GM23338 (cell line): Measurements from ENCODE around the gene FHIT. TPM values are rescaled to one million over a fixed set of nuclear protein-coding genes. Genes with fewer than 3 reads are reported as not detected.
A peak's percentile ranks its signal among the peaks of the same experiment; 100 is the strongest.

Experiments used
- ATAC-seq: fragments of 200-7000 bp; cut with Tn5 transposase; 3 replicates; pipeline ENCODE4 v1.9.1; 2020
- DNase-seq: peaks from one replicate; pipeline ENCODE4 v3.0.0-alpha.2; 2015; ENCODE audit warnings: low spot score
- H2AFZ ChIP-seq: fragments of 200-600 bp; sonication (generic); 2 replicates; pipeline ENCODE4 v1.8.0; 2016; ENCODE audit warnings: antibody characterized with exemption, mild to moderate bottlenecking, moderate library complexity
- H3F3A ChIP-seq: fragments of 200-600 bp; sonication (generic); replicated peaks from 2 replicates; pipeline ENCODE4 v1.8.0; 2017; ENCODE audit warnings: antibody characterized with exemption, mixed run types, low read depth
- H3K27ac ChIP-seq: fragments of 200-600 bp; sonication (generic); 2 replicates; pipeline ENCODE4 v1.6.1; 2016; ENCODE audit warnings: low read depth
- H3K27me3 ChIP-seq: fragments of 200-600 bp; sonication (generic); 2 replicates; pipeline ENCODE4 v1.8.0; 2016; ENCODE audit warnings: mild to moderate bottlenecking, mixed run types, moderate library complexity; ENCODE audit not compliant: insufficient read depth
- H3K36me3 ChIP-seq: fragments of 200-600 bp; sonication (generic); 2 replicates; pipeline ENCODE4 v1.8.0; 2016; ENCODE audit warnings: mild to moderate bottlenecking; ENCODE audit not compliant: insufficient read depth
- H3K4me1 ChIP-seq: fragments of 200-600 bp; sonication (generic); 2 replicates; pipeline ENCODE4 v1.8.0; 2016; ENCODE audit warnings: mild to moderate bottlenecking, moderate library complexity; ENCODE audit not compliant: insufficient read depth
- H3K4me2 ChIP-seq: fragments of 200-600 bp; sonication (generic); 2 replicates; pipeline ENCODE4 v1.7.1; 2017; ENCODE audit warnings: mixed run types
- H3K4me3 ChIP-seq: fragments of 200-600 bp; sonication (generic); 2 replicates; pipeline ENCODE4 v1.6.1; 2016; ENCODE audit warnings: mixed run types
- H3K79me2 ChIP-seq: fragments of 200-600 bp; sonication (generic); replicated peaks from 2 replicates; pipeline ENCODE4 v1.8.0; 2017; ENCODE audit warnings: mild to moderate bottlenecking; ENCODE audit not compliant: insufficient read depth
- H3K9me2 ChIP-seq: fragments of 200-600 bp; sonication (generic); 2 replicates; pipeline ENCODE4 v1.8.0; 2017; ENCODE audit not compliant: insufficient read depth
- H4K20me1 ChIP-seq: fragments of 200-600 bp; sonication (generic); replicated peaks from 2 replicates; pipeline ENCODE4 v1.8.0; 2017; ENCODE audit warnings: mild to moderate bottlenecking; ENCODE audit not compliant: insufficient read depth
- H3K27ac Mint-ChIP-seq: 2 replicates; pipeline ENCODE4 v1.8.0; 2020; ENCODE audit warnings: inconsistent platforms, mild to moderate bottlenecking, moderate library complexity, mixed read lengths
- H3K27me3 Mint-ChIP-seq: 3 replicates; pipeline ENCODE4 v1.8.0; 2022; ENCODE audit warnings: low read depth, mild to moderate bottlenecking, moderate library complexity, mixed read lengths, inconsistent platforms; ENCODE audit not compliant: insufficient read depth, poor library complexity
- H3K36me3 Mint-ChIP-seq: 3 replicates; pipeline ENCODE4 v1.8.0; 2021; ENCODE audit warnings: low read depth, mild to moderate bottlenecking, inconsistent platforms, moderate library complexity, mixed read lengths
- H3K4me1 Mint-ChIP-seq: 3 replicates; pipeline ENCODE4 v1.8.0; 2020; ENCODE audit warnings: mild to moderate bottlenecking, inconsistent platforms, mixed read lengths
- H3K4me3 Mint-ChIP-seq: 3 replicates; pipeline ENCODE4 v1.8.0; 2021; ENCODE audit warnings: moderate library complexity, mild to moderate bottlenecking, inconsistent platforms, mixed read lengths
- H3K9me3 Mint-ChIP-seq: 3 replicates; pipeline ENCODE4 v1.8.0; 2020; ENCODE audit warnings: moderate library complexity, mild to moderate bottlenecking, inconsistent platforms, mixed read lengths
- JUNB ChIP-seq: IDR thresholded peaks from one replicate; pipeline ENCODE4 v1.6.1; 2016; ENCODE audit warnings: antibody characterized with exemption; ENCODE audit not compliant: unreplicated experiment
- ZNF114 ChIP-seq: fragments of 250-450 bp; sonication (Bioruptor Pico); IDR thresholded peaks from 2 replicates; pipeline ENCODE4 v1.5.0; 2020; ENCODE audit warnings: mild to moderate bottlenecking, moderate library complexity
- ZNF331 ChIP-seq: fragments of 250-450 bp; sonication (Bioruptor Pico); IDR thresholded peaks from 2 replicates; pipeline ENCODE4 v1.5.0; 2020; ENCODE audit warnings: low read depth, mild to moderate bottlenecking, moderate library complexity
- polyA plus RNA-seq: library from polyadenylated mRNA; unstranded; fragments of >200 nt; fragmentation: Nextera tagmentation; extraction: Ambion mirVana; gene quantifications from 2 replicates; pipeline ENCODE4 v1.2.1, GENCODE V29; 2016
- total RNA-seq: library from RNA; depleted of rRNA; stranded (reverse); fragments of >200 nt; shearing (Covaris generic); gene quantifications from 2 replicates; pipeline ENCODE4 v1.2.3, GENCODE V29; 2014
- TF ChIP-seq, protein P1 (sequence below): fragments of 250-450 bp; sonication (Bioruptor Pico); IDR thresholded peaks from 2 replicates; pipeline ENCODE4 v1.5.0; 2020; ENCODE audit warnings: mild to moderate bottlenecking, moderate library complexity
- TF ChIP-seq, protein P2 (sequence below): IDR thresholded peaks from one replicate; pipeline ENCODE4 v1.6.1; 2018; ENCODE audit warnings: antibody characterized with exemption; ENCODE audit not compliant: unreplicated experiment

The FHIT gene
- total and polyA plus RNA-seq, 2 experiments from 2014 or later = 3.0 to 8.3 TPM

DNA sequence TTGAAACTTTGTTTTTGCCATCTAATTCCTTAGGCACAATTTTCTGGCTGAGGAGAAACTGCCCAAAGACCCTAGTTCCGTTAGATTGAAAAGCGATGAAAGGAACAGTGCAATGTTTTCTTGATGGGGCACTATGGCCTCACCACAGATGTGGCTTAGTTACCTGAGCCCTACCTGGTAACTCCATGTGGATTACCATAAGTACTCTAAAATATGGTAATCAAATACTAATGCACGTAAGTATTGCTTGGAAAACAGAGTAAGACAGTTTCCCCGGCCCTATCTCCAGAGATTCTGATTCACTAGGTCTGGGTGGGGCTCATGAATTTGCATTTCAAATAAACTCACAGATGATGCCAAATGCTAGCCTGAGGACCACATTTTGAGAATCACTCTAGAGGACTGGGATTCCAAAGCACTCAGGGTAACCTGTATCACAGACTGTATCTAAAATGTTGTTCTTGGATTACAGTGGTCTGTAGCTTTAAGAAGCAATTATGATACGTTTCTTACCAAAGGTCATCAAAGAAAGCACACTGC is 806.3 kb downstream of the FHIT start:
- H4K20me1 ChIP-seq = no peaks in the 10 kb centered on the region
- no peak overlapping the region for H3K4me3 ChIP-seq
- H3K36me3 Mint-ChIP-seq = no peaks in the 10 kb centered on the region; the same call in 2 of the 3 replicates
- no peaks in the 10 kb centered on the region for H3K79me2 ChIP-seq
- H3K27ac ChIP-seq = no peak overlapping the region
- no peak overlapping the region for H2AFZ ChIP-seq
- H3F3A ChIP-seq = no peaks in the 10 kb centered on the region
- no peaks in the 10 kb centered on the region for H3K4me1 ChIP-seq
- H3K36me3 ChIP-seq = no peaks in the 10 kb centered on the region
- no peaks in the 10 kb centered on the region for H3K27me3 ChIP-seq
- no peaks in the 10 kb centered on the region for H3K27me3 Mint-ChIP-seq
- no peak overlapping the region for H3K4me3 Mint-ChIP-seq
- TF ChIP-seq ZNF331 (CRISPR knock-in tag) = no peak
- ATAC-seq = no peak
- H3K4me1 Mint-ChIP-seq = peaks cover 5% of the 10 kb centered on the region; the same call in 2 of the 3 replicates
- H3K4me2 ChIP-seq = no peak overlapping the region
- no peak overlapping the region for H3K27ac Mint-ChIP-seq
- peaks cover 5% of the 10 kb centered on the region for H3K9me2 ChIP-seq
- no peaks in the 10 kb centered on the region for H3K9me3 Mint-ChIP-seq
- DNase-seq = no peak

DNA sequence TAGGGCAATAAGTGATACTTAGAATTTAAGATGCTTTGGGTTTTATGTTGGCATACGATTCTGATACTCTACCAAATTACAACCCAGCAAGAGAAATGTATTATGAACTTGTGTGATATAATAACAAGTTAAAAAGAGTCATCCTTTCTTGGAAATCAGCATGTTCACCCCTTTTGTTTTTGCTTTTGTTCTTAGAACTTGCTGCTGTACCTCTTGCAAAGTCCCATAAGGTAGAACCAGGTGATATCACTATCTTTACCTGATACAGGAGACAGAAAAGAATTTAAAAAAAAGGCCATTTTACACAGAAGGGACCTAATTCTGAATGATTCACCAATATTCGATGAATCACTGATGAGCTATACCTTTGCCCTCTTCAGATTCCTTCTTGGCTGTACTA is 810.4 kb downstream of the FHIT start:
- no peak overlapping the region for H3K27ac ChIP-seq
- TF ChIP-seq JUNB = no peak
- H3K4me3 Mint-ChIP-seq = no peak overlapping the region
- no peaks in the 10 kb centered on the region for H3K4me1 ChIP-seq
- H3K9me2 ChIP-seq = no peaks in the 10 kb centered on the region; the same call in 1 of the 2 replicates
- H3K27ac Mint-ChIP-seq = no peak overlapping the region
- H3K4me2 ChIP-seq = no peak overlapping the region
- H3K4me3 ChIP-seq = no peak overlapping the region
- H3K27me3 ChIP-seq = no peaks in the 10 kb centered on the region
- no peaks in the 10 kb centered on the region; the same call in 2 of the 3 replicates for H3K36me3 Mint-ChIP-seq
- no peaks in the 10 kb centered on the region for H3K27me3 Mint-ChIP-seq
- DNase-seq = no peak
- no peaks in the 10 kb centered on the region for H3K36me3 ChIP-seq
- peaks cover 8% of the 10 kb centered on the region; the same call in 2 of the 3 replicates for H3K4me1 Mint-ChIP-seq
- H3F3A ChIP-seq = no peaks in the 10 kb centered on the region
- H3K79me2 ChIP-seq = no peaks in the 10 kb centered on the region
- H4K20me1 ChIP-seq = no peaks in the 10 kb centered on the region
- no peaks in the 10 kb centered on the region for H3K9me3 Mint-ChIP-seq
- no peak for ATAC-seq
- no peak overlapping the region for H2AFZ ChIP-seq

DNA sequence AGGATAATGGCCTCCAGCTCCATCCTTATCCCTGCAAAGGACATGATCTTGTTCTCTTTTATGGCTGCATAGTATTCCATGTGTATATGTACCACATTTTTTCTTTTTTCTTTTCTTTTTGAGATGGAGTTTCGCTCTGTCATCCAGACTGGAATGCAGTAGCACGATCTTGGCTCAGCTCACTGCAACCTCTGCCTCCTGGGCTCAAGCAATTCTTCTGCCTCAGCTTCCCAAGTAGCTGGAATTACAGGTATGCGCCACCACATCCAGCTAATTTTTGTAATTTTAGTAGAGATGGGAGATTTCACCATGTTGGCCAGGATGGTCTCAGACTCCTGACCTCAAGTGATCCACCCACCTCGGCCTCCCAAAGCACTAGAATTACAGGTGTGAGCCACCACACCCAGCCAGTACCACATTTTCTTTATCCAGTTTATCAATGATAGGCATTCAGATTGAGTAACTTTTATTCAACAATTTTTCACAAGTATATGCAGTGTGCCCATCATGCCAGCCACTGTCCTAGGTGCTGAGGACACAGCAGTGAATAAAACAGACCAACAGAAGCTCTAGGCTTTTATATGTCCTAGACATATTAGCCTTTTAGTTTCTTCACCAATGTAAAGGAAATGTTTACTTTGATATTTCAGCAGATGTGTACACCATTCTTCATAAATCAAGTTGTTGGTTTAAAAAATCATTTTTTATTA is 815.2 kb downstream of the FHIT start:
- no peaks in the 10 kb centered on the region for H3K9me3 Mint-ChIP-seq
- Histone ChIP-seq H3K79me2 (no peaks in the 10 kb centered on the region), H3K4me1 (peaks cover 5% of the 10 kb centered on the region; the same call in 1 of the 2 replicates), H3K9me2 (no peaks in the 10 kb centered on the region; the same call in 1 of the 2 replicates), H3F3A (no peaks in the 10 kb centered on the region), H4K20me1 (no peaks in the 10 kb centered on the region), H3K27me3 (no peaks in the 10 kb centered on the region), H3K4me2 (no peak overlapping the region), H3K27ac (no peak overlapping the region), H2AFZ (no peak overlapping the region), H3K36me3 (no peaks in the 10 kb centered on the region), H3K4me3 (no peak overlapping the region)
- H3K4me3 Mint-ChIP-seq = no peak overlapping the region
- ATAC-seq (no peak), DNase-seq (no peak)
- no peaks in the 10 kb centered on the region for H3K36me3 Mint-ChIP-seq
- peaks cover 15% of the 10 kb centered on the region; the same call in 2 of the 3 replicates for H3K4me1 Mint-ChIP-seq
- H3K27ac Mint-ChIP-seq = no peak overlapping the region
- no peaks in the 10 kb centered on the region for H3K27me3 Mint-ChIP-seq
- TF ChIP-seq, protein P1, sequence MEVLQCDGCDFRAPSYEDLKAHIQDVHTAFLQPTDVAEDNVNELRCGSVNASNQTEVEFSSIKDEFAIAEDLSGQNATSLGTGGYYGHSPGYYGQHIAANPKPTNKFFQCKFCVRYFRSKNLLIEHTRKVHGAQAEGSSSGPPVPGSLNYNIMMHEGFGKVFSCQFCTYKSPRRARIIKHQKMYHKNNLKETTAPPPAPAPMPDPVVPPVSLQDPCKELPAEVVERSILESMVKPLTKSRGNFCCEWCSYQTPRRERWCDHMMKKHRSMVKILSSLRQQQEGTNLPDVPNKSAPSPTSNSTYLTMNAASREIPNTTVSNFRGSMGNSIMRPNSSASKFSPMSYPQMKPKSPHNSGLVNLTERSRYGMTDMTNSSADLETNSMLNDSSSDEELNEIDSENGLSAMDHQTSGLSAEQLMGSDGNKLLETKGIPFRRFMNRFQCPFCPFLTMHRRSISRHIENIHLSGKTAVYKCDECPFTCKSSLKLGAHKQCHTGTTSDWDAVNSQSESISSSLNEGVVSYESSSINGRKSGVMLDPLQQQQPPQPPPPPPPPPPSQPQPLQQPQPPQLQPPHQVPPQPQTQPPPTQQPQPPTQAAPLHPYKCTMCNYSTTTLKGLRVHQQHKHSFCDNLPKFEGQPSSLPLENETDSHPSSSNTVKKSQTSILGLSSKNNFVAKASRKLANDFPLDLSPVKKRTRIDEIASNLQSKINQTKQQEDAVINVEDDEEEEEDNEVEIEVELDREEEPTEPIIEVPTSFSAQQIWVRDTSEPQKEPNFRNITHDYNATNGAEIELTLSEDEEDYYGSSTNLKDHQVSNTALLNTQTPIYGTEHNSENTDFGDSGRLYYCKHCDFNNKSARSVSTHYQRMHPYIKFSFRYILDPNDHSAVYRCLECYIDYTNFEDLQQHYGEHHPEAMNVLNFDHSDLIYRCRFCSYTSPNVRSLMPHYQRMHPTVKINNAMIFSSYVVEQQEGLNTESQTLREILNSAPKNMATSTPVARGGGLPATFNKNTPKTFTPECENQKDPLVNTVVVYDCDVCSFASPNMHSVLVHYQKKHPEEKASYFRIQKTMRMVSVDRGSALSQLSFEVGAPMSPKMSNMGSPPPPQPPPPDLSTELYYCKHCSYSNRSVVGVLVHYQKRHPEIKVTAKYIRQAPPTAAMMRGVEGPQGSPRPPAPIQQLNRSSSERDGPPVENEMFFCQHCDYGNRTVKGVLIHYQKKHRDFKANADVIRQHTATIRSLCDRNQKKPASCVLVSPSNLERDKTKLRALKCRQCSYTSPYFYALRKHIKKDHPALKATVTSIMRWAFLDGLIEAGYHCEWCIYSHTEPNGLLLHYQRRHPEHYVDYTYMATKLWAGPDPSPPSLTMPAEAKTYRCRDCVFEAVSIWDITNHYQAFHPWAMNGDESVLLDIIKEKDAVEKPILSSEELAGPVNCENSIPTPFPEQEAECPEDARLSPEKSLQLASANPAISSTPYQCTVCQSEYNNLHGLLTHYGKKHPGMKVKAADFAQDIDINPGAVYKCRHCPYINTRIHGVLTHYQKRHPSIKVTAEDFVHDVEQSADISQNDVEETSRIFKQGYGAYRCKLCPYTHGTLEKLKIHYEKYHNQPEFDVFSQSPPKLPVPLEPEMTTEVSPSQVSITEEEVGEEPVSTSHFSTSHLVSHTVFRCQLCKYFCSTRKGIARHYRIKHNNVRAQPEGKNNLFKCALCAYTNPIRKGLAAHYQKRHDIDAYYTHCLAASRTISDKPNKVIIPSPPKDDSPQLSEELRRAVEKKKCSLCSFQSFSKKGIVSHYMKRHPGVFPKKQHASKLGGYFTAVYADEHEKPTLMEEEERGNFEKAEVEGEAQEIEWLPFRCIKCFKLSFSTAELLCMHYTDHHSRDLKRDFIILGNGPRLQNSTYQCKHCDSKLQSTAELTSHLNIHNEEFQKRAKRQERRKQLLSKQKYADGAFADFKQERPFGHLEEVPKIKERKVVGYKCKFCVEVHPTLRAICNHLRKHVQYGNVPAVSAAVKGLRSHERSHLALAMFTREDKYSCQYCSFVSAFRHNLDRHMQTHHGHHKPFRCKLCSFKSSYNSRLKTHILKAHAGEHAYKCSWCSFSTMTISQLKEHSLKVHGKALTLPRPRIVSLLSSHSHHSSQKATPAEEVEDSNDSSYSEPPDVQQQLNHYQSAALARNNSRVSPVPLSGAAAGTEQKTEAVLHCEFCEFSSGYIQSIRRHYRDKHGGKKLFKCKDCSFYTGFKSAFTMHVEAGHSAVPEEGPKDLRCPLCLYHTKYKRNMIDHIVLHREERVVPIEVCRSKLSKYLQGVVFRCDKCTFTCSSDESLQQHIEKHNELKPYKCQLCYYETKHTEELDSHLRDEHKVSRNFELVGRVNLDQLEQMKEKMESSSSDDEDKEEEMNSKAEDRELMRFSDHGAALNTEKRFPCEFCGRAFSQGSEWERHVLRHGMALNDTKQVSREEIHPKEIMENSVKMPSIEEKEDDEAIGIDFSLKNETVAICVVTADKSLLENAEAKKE (CRISPR knock-in tag) = no peak
- TF ChIP-seq, protein P2, sequence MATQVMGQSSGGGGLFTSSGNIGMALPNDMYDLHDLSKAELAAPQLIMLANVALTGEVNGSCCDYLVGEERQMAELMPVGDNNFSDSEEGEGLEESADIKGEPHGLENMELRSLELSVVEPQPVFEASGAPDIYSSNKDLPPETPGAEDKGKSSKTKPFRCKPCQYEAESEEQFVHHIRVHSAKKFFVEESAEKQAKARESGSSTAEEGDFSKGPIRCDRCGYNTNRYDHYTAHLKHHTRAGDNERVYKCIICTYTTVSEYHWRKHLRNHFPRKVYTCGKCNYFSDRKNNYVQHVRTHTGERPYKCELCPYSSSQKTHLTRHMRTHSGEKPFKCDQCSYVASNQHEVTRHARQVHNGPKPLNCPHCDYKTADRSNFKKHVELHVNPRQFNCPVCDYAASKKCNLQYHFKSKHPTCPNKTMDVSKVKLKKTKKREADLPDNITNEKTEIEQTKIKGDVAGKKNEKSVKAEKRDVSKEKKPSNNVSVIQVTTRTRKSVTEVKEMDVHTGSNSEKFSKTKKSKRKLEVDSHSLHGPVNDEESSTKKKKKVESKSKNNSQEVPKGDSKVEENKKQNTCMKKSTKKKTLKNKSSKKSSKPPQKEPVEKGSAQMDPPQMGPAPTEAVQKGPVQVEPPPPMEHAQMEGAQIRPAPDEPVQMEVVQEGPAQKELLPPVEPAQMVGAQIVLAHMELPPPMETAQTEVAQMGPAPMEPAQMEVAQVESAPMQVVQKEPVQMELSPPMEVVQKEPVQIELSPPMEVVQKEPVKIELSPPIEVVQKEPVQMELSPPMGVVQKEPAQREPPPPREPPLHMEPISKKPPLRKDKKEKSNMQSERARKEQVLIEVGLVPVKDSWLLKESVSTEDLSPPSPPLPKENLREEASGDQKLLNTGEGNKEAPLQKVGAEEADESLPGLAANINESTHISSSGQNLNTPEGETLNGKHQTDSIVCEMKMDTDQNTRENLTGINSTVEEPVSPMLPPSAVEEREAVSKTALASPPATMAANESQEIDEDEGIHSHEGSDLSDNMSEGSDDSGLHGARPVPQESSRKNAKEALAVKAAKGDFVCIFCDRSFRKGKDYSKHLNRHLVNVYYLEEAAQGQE = peak; percentile 40
- TF ChIP-seq ZNF114 = no peak
